Heart left ventricle (tissue), 13 donors: Measurements from ENCODE around the gene IARS1.

Experiments used
- CTCF ChIP-seq, 12 donors: fragments of 200-600 bp; sonication (generic) in 4 of 12; IDR thresholded peaks; one replicate each; pipeline versions ENCODE4 v1.5.0 to v1.8.0; 2018 to 2022; ENCODE audit warnings: antibody characterized with exemption in 12 of 12, mild to moderate bottlenecking in 5 of 12
- POLR2A ChIP-seq, 2 donors: fragments of 450-650 bp; IDR thresholded peaks; one replicate each; pipeline ENCODE4 v1.6.1; 2017; ENCODE audit warnings: antibody characterized with exemption in 2 of 2, mild to moderate bottlenecking in 2 of 2, moderate library complexity in 2 of 2
- donor health status: ischemic (EF 13 %, LVEDD 7.1; RV severe dilation, severe dysfunction).
- donor health status: DM: no; HTN: yes; CAD: no.
- donor health status: DM: no; HTN: no; CAD: no.
- donor health status: ischemic (EF 25% LVEDD 6.9; RV normal size, moderate dysfunction).
- donor health status: ischemic (EF 25% LVEDD 5.7; RV mildly dilated, moderate dysfunction).
- donor health status: ischemic (EF 35%, LVEDD 5.7; RV mildly dilated, moderate dysfunction).
- donor health status: nonischemic (EF 11% LVEDD 7.7; RV severe dilation, severe dysfunction).
- donor health status: DM: yes; HTN: yes; CAD: no.
- donor health status: PGD.
- donor health status: ischemic (EF 29% LVEDD 5.4; RV normal size, mild dysfunction).
- donor health status: nonischemic (EF 23%, LVEDD 6.1; RV moderate dilation, normal function).

DNA sequence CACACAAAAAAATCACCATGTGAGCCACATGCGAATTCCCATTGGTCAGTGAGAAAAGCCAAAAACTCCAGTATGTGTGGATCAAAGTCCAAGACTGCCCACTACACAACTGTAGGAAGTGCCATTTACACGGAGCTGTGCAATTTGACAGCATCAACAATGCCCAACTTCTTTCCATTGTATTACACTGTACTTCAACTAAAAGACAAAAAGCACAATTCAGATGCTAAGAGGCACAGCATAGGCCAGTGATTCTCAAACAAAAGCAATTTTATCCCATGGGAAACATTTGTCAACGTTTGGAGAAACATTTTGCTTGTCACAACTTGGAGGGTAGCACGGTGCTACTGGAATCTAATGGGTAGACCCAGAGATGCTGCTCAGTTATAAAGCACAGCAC is 39.8 kb downstream of the IARS1 start:
- TF ChIP-seq CTCF (IDR thresholded peaks at IDR 0.05) (no peak), POLR2A (IDR thresholded peaks at IDR 0.05) (no peak)
